VCaP (cell line): ENCODE measurements around the gene CANT1.
"Not testable (repeated sequence)": the region's sequence is repeated elsewhere in the genome, so short reads cannot be mapped to it uniquely, and the experiment has no call there.

Experiments
- H3K27ac ChIP-seq: fragments of 450-650 bp; 2 replicates; pipeline ENCODE4 v1.5.1; 2017
- CTCF ChIP-seq: fragments of 450-650 bp; conservative IDR thresholded peaks from 2 replicates; pipeline ENCODE4 v1.5.1; 2017; ENCODE audit warnings: mild to moderate bottlenecking, moderate library complexity

CANT1 gene

GRCh38 chr17:79036181-79036580 lies 26.6 kb upstream of the CANT1 start:
- TF ChIP-seq CTCF, result no peak
- no peak overlapping the region for H3K27ac ChIP-seq

- no peak for TF ChIP-seq CTCF
- H3K27ac ChIP-seq, result no peak overlapping the region
Measured at GRCh38 chr17:79035686-79036085, 26.1 kb upstream of the CANT1 start.

- no peak for TF ChIP-seq CTCF
- H3K27ac ChIP-seq, result no peak overlapping the region
Measured at GRCh38 chr17:79034931-79035485, 25.4 kb upstream of the CANT1 start.

GRCh38 chr17:79033741-79034501 lies 24.4 kb upstream of the CANT1 start:
- no peak for TF ChIP-seq CTCF
- no peak overlapping the region for H3K27ac ChIP-seq

GRCh38 chr17:79033046-79033616 lies 23.6 kb upstream of the CANT1 start:
- TF ChIP-seq CTCF, result no peak
- H3K27ac ChIP-seq, result no peak overlapping the region

GRCh38 chr17:79031996-79032875 lies 22.7 kb upstream of the CANT1 start:
- H3K27ac ChIP-seq, result no peak overlapping the region
- no peak for TF ChIP-seq CTCF

- not testable (repeated sequence) for H3K27ac ChIP-seq
Measured at GRCh38 chr17:79030636-79031035, 21.1 kb upstream of the CANT1 start.
